Caco-2 (cell line): Measurements from ENCODE around the gene DKK1. TPM values are rescaled to one million over a fixed set of nuclear protein-coding genes. Genes with fewer than 3 reads are reported as not detected.

Experiments used
- BruUV-seq: library from RNA; stranded (reverse); fragments of 400-500 nt; replicated peaks from 2 replicates; lab custom pipeline; 2021; lab: Mats Ljungman, UMichigan
- CTCF ChIA-PET: fragments of 300-600 bp; sonication (Branson Sonifier 250); formaldehyde crosslinking; loops from one replicate; lab custom pipeline; 2022; ENCODE audit warnings: antibody characterized with exemption; lab: Charles Lee
- POLR2A ChIA-PET: fragments of 300-600 bp; sonication (Branson Sonifier 250); formaldehyde crosslinking; loops from one replicate; lab custom pipeline; 2022; ENCODE audit warnings: antibody characterized with exemption; lab: Charles Lee
- DNase-seq, 2 experiments: peaks; one replicate each; pipeline versions ENCODE4 v3.0.0 to v3.0.0-alpha.2; 2020 to 2022
- H3K27me3 ChIP-seq: replicated peaks from 2 replicates; pipeline ENCODE4 v1.6.0; 2011; ENCODE audit warnings: low read length; ENCODE audit not compliant: control insufficient read depth, insufficient read depth
- H3K36me3 ChIP-seq: 2 replicates; pipeline ENCODE4 v1.5.1; 2011; ENCODE audit warnings: low read length; ENCODE audit not compliant: control insufficient read depth, insufficient read depth
- H3K4me1 ChIP-seq: fragments of 250-450 bp; sonication (Bioruptor Pico); 2 replicates; pipeline ENCODE4 v1.5.1; 2020; ENCODE audit warnings: mild to moderate bottlenecking
- H3K4me3 ChIP-seq: 2 replicates; pipeline ENCODE4 v1.5.1; 2011; ENCODE audit warnings: low read depth, mild to moderate bottlenecking, control low read depth, low read length
- H3K9me3 ChIP-seq: fragments of 250-450 bp; sonication (Bioruptor Pico); 2 replicates; pipeline ENCODE4 v1.5.1; 2020; ENCODE audit warnings: mild to moderate bottlenecking, moderate library complexity
- H3K27ac Mint-ChIP-seq: one replicate; pipeline ENCODE4 v1.8.0; 2022; ENCODE audit warnings: mixed read lengths; ENCODE audit not compliant: unreplicated experiment
- H3K27me3 Mint-ChIP-seq: one replicate; pipeline ENCODE4 v1.8.0; 2022; ENCODE audit warnings: mixed read lengths; ENCODE audit not compliant: insufficient read depth, unreplicated experiment
- H3K36me3 Mint-ChIP-seq: one replicate; pipeline ENCODE4 v1.8.0; 2022; ENCODE audit warnings: mild to moderate bottlenecking, mixed read lengths; ENCODE audit not compliant: insufficient read depth, unreplicated experiment
- H3K4me1 Mint-ChIP-seq: one replicate; pipeline ENCODE4 v1.8.0; 2022; ENCODE audit warnings: low read depth, mixed read lengths; ENCODE audit not compliant: unreplicated experiment
- H3K4me3 Mint-ChIP-seq: one replicate; pipeline ENCODE4 v1.8.0; 2022; ENCODE audit warnings: mild to moderate bottlenecking, moderate library complexity, mixed read lengths; ENCODE audit not compliant: unreplicated experiment
- H3K9me3 Mint-ChIP-seq: one replicate; pipeline ENCODE4 v1.8.0; 2022; ENCODE audit warnings: mixed read lengths; ENCODE audit not compliant: unreplicated experiment
- intact Hi-C: fragments of 100-400 bp; cut with micrococcal nuclease; formaldehyde crosslinking; loops from one replicate; pipeline ENCODE4 v1.10.0; 2022; ENCODE audit not compliant: unreplicated experiment
- total RNA-seq: library from RNA; stranded (reverse); gene quantifications from 2 replicates; pipeline ENCODE4 v1.2.3, GENCODE V29; 2022
- TF ChIP-seq, protein P1 (sequence below), 2 experiments: fragments of 200-600 bp in 1 of 2; IDR thresholded peaks; 1 replicate in 1 of 2; 2 replicates in 1 of 2; pipeline versions ENCODE4 v1.5.1 to v1.8.0; 2011 to 2022; ENCODE audit warnings: antibody characterized with exemption in 1 of 2, control low read depth in 1 of 2, inconsistent platforms in 1 of 2, low read depth in 1 of 2, low read length in 1 of 2, mild to moderate bottlenecking in 1 of 2, moderate library complexity in 1 of 2; ENCODE audit not compliant: insufficient read depth in 1 of 2, severe bottlenecking in 1 of 2, unreplicated experiment in 1 of 2

The DKK1 gene
- total RNA-seq, 1 experiment from 2014 or later: 1,866 TPM

DNA sequence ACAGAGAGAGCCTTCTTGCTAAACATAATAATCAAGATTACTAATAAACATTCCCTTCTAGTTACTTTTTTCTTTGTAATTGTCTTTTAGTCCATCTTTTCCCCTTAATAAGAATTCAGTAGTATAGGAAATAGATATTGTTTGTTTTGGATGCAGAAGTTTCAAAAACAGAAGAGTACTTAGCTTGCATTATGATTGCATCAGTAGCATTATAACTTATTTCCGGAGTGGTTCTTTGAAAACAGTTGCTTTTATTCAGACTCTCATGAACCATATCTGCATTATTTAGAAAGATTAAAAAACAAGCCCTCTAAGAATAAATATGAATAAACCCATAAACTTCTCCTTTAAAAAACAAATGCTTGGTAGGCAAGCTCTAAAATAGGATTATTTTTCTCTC is 34.0 kb upstream of the DKK1 start:
- BruUV-seq: no TSS peak
- intact Hi-C loops: no loop called here
- H3K4me1 Mint-ChIP-seq: no peaks in the 10 kb centered on the region
- H3K9me3 Mint-ChIP-seq: no peaks in the 10 kb centered on the region
- H3K36me3 Mint-ChIP-seq: no peaks in the 10 kb centered on the region
- Histone ChIP-seq H3K36me3 (no peaks in the 10 kb centered on the region), H3K9me3 (peaks cover 6% of the 10 kb centered on the region; the same call in 1 of the 2 replicates), H3K4me3 (no peak overlapping the region), H3K27me3 (no peaks in the 10 kb centered on the region), H3K4me1 (no peaks in the 10 kb centered on the region)
- H3K27me3 Mint-ChIP-seq: no peaks in the 10 kb centered on the region
- POLR2A ChIA-PET: interaction anchor here (0.6 kb wide), 1 partner anchor 183 kb away, joined by 3 read pairs; no protein-coding TSS in a partner anchor
- no peak for DNase-seq
- no peak overlapping the region for H3K27ac Mint-ChIP-seq
- TF ChIP-seq, protein P1, sequence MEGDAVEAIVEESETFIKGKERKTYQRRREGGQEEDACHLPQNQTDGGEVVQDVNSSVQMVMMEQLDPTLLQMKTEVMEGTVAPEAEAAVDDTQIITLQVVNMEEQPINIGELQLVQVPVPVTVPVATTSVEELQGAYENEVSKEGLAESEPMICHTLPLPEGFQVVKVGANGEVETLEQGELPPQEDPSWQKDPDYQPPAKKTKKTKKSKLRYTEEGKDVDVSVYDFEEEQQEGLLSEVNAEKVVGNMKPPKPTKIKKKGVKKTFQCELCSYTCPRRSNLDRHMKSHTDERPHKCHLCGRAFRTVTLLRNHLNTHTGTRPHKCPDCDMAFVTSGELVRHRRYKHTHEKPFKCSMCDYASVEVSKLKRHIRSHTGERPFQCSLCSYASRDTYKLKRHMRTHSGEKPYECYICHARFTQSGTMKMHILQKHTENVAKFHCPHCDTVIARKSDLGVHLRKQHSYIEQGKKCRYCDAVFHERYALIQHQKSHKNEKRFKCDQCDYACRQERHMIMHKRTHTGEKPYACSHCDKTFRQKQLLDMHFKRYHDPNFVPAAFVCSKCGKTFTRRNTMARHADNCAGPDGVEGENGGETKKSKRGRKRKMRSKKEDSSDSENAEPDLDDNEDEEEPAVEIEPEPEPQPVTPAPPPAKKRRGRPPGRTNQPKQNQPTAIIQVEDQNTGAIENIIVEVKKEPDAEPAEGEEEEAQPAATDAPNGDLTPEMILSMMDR (IDR thresholded peaks at IDR 0.05; ENCODE audit: insufficient read depth in 1 of 2, low read depth in 1 of 2, low read length in 1 of 2, severe bottlenecking in 1 of 2, unreplicated experiment in 1 of 2): no peak
- CTCF ChIA-PET: no interaction called here
- no peak overlapping the region for H3K4me3 Mint-ChIP-seq

DNA sequence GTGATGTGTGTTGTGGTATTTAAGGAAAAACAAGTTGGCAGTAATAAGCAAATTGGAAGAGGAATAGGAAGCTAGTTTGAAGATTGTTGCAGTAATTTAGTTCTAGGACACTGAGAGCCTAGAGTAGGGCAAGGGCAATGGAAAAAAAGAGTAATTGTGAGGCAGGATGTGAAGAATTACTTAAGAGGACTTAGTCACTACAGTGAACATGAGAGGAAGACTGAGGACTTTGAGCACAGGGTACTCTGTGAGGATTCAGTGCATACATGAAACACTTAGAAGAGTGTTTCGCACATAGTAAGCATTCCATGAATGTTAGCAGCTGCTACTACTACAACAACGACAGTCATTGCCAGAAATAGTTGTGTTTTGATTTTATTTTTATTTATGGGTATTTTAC is 30.9 kb upstream of the DKK1 start:
- no peaks in the 10 kb centered on the region for H3K9me3 Mint-ChIP-seq
- H3K36me3 Mint-ChIP-seq: no peaks in the 10 kb centered on the region
- intact Hi-C loops: no loop called here
- BruUV-seq: no TSS peak
- TF ChIP-seq, protein P1 (IDR thresholded peaks at IDR 0.05; ENCODE audit: insufficient read depth in 1 of 2, low read depth in 1 of 2, low read length in 1 of 2, severe bottlenecking in 1 of 2, unreplicated experiment in 1 of 2): no peak
- no peaks in the 10 kb centered on the region for H3K27me3 Mint-ChIP-seq
- DNase-seq: no peak
- Histone ChIP-seq H3K4me1 (no peaks in the 10 kb centered on the region), H3K27me3 (no peaks in the 10 kb centered on the region), H3K9me3 (peaks cover 2% of the 10 kb centered on the region; the same call in 1 of the 2 replicates), H3K4me3 (no peak overlapping the region), H3K36me3 (no peaks in the 10 kb centered on the region)
- ChIA-PET POLR2A (no interaction called here), CTCF (no interaction called here)
- H3K27ac Mint-ChIP-seq: no peak overlapping the region
- no peaks in the 10 kb centered on the region for H3K4me1 Mint-ChIP-seq
- no peak overlapping the region for H3K4me3 Mint-ChIP-seq

DNA sequence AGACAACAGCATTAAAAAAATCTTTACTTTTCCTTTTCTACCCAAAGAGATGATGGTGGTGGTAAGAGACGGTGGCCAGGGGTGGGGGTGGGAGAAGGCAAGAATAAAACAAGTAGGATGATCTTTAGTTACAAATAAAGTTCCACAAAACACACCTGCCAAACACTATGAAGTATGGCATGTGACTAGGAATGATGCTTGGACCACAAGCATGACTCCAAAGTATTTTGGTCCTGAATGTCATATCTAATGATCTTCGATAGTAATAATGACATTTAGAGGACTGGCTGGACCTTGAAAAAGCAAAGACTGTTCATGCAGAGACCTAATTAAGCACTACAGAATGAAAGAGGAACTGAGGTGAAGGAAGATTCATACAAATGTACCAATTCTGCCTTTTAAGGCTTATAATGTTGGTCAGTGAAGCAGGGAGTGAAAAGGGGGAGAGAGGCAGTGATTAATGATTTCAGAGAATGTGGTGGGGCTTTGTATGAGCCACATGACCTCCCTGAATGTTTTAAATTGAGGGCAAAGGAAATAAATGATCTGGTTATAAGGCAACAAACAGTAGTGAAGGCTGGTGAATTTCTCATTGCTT is 29.6 kb upstream of the DKK1 start:
- intact Hi-C loops: no loop called here
- BruUV-seq: no TSS peak
- ChIA-PET CTCF (no interaction called here), POLR2A (no interaction called here)
- no peaks in the 10 kb centered on the region for H3K9me3 ChIP-seq
- H3K36me3 ChIP-seq: no peaks in the 10 kb centered on the region
- H3K27me3 ChIP-seq: no peaks in the 10 kb centered on the region
- Mint-ChIP-seq H3K9me3 (no peaks in the 10 kb centered on the region), H3K4me1 (no peaks in the 10 kb centered on the region), H3K27ac (no peak overlapping the region), H3K27me3 (no peaks in the 10 kb centered on the region), H3K36me3 (no peaks in the 10 kb centered on the region), H3K4me3 (no peak overlapping the region)
- no peak for DNase-seq
- H3K4me1 ChIP-seq: no peaks in the 10 kb centered on the region
- H3K4me3 ChIP-seq: no peak overlapping the region
- TF ChIP-seq, protein P1 (IDR thresholded peaks at IDR 0.05; ENCODE audit: insufficient read depth in 1 of 2, low read depth in 1 of 2, low read length in 1 of 2, severe bottlenecking in 1 of 2, unreplicated experiment in 1 of 2): no peak
